ENCODE results near the gene DUSP6. TPM values are rescaled to one million over a fixed set of nuclear protein-coding genes. Genes with fewer than 3 reads are reported as not detected.

Gene DUSP6
- total and polyA plus RNA-seq, 9 of the 15 experiments (the other 6 are each of a cell fraction or from before 2014, with no cell fraction given), result 0.04 to 0.60 (median 0.08) TPM; not detected in 2

DNA sequence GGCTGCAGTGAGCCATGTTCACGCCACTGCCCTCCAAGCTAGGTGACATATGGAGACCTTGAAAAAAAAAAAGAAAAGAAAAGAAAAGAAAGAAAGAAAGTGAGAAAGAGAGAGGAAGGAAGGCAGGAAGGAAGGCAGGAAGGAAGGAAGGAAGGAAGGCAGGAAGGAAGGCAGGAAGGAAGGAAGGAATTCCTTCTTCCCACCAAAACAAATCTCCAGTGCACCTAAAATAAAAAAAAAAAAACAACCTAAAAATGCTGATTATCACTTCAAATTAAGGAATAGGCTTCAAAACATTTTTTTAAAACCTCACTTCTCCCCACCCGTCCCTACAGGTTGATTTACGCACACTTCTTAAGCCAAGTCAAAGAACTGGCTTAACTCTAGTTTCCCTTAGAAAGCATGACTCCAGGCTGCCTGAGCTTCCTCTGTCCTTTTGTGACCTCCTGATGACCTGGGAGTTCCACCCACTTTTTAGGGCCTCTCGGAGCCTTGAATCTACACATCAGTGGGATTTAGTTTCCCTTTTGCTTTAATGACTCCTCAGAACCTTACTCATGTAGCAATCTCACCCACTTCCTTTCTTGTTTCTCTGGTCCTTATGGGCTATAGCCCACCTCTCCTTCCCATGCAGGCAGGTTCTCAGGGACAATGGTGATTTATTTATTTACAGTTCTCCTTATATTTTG, 18.6 kb downstream of the DUSP6 start (continued):
- TF ChIP-seq NR2C2 (CRISPR knock-in tag; IDR thresholded peaks at IDR 0.05) (peak; percentile 75; the same call in 1 of the 2 replicates), NR2C2 (tag; IDR thresholded peaks at IDR 0.05) (peak; percentile 94), HIVEP1 (CRISPR knock-in tag; IDR thresholded peaks at IDR 0.05) (no peak), ZNF184 (CRISPR knock-in tag; IDR thresholded peaks at IDR 0.05) (no peak), IRF2 (CRISPR knock-in tag; IDR thresholded peaks at IDR 0.05) (no peak), SMAD2 (IDR thresholded peaks at IDR 0.05; ENCODE audit: low read depth, low read length) (no peak), ZNF23 (CRISPR knock-in tag; IDR thresholded peaks at IDR 0.05) (no peak), ATF3 (IDR thresholded peaks at IDR 0.05) (no peak), ATF3 (CRISPR knock-in tag; conservative IDR thresholded peaks at IDR 0.05) (no peak), ZSCAN29 (IDR thresholded peaks at IDR 0.05) (no peak), MTA1 (IDR thresholded peaks at IDR 0.05; ENCODE audit: borderline replicate concordance) (no peak), ZNF384 (IDR thresholded peaks at IDR 0.05; ENCODE audit: low read depth, low read length) (no peak), TAF15 (IDR thresholded peaks at IDR 0.05; ENCODE audit: low read depth, low read length) (no peak), STAT5A (IDR thresholded peaks at IDR 0.05; ENCODE audit: borderline replicate concordance, low read length) (no peak), BCL6 (CRISPR knock-in tag; IDR thresholded peaks at IDR 0.05) (no peak)
- TF ChIP-seq, protein P1, sequence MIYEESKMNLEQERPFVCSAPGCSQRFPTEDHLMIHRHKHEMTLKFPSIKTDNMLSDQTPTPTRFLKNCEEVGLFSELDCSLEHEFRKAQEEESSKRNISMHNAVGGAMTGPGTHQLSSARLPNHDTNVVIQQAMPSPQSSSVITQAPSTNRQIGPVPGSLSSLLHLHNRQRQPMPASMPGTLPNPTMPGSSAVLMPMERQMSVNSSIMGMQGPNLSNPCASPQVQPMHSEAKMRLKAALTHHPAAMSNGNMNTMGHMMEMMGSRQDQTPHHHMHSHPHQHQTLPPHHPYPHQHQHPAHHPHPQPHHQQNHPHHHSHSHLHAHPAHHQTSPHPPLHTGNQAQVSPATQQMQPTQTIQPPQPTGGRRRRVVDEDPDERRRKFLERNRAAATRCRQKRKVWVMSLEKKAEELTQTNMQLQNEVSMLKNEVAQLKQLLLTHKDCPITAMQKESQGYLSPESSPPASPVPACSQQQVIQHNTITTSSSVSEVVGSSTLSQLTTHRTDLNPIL (CRISPR knock-in tag; IDR thresholded peaks at IDR 0.05), result no peak
- TF ChIP-seq, protein P2, sequence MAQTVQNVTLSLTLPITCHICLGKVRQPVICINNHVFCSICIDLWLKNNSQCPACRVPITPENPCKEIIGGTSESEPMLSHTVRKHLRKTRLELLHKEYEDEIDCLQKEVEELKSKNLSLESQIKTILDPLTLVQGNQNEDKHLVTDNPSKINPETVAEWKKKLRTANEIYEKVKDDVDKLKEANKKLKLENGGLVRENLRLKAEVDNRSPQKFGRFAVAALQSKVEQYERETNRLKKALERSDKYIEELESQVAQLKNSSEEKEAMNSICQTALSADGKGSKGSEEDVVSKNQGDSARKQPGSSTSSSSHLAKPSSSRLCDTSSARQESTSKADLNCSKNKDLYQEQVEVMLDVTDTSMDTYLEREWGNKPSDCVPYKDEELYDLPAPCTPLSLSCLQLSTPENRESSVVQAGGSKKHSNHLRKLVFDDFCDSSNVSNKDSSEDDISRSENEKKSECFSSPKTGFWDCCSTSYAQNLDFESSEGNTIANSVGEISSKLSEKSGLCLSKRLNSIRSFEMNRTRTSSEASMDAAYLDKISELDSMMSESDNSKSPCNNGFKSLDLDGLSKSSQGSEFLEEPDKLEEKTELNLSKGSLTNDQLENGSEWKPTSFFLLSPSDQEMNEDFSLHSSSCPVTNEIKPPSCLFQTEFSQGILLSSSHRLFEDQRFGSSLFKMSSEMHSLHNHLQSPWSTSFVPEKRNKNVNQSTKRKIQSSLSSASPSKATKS (CRISPR knock-in tag; IDR thresholded peaks at IDR 0.05), result no peak
- TF ChIP-seq, protein P3, sequence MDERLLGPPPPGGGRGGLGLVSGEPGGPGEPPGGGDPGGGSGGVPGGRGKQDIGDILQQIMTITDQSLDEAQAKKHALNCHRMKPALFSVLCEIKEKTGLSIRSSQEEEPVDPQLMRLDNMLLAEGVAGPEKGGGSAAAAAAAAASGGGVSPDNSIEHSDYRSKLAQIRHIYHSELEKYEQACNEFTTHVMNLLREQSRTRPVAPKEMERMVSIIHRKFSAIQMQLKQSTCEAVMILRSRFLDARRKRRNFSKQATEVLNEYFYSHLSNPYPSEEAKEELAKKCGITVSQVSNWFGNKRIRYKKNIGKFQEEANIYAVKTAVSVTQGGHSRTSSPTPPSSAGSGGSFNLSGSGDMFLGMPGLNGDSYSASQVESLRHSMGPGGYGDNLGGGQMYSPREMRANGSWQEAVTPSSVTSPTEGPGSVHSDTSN (CRISPR knock-in tag; IDR thresholded peaks at IDR 0.05; ENCODE audit: low read depth), result no peak
- TF ChIP-seq, protein P3 (tag; conservative IDR thresholded peaks at IDR 0.05; ENCODE audit: low read depth), result peak; percentile 53; the same call in 1 of the 2 replicates

Measured in K562 (cell line).